Fibroblast of the aortic adventitia (primary cell): Measurements from ENCODE around the gene RBM28. TPM values are rescaled to one million over a fixed set of nuclear protein-coding genes. Genes with fewer than 3 reads are reported as not detected.

ENCODE experiments used
- DNase-seq: peaks from one replicate; pipeline ENCODE4 v3.0.0-alpha.2; 2010; ENCODE audit warnings: low read depth
- H3K4me3 ChIP-seq: 2 replicates; pipeline ENCODE4 v1.5.1; 2011; ENCODE audit warnings: low read depth, mild to moderate bottlenecking, control low read depth, low read length, moderate library complexity
- total RNA-seq: library from RNA; depleted of rRNA; stranded (reverse); fragments of >200 nt; gene quantifications from 2 replicates; pipeline ENCODE4 v1.2.3, GENCODE V29; 2012; ENCODE audit warnings: low replicate concordance
- TF ChIP-seq, protein P1 (sequence below): IDR thresholded peaks from 2 replicates; pipeline ENCODE4 v1.5.1; 2011; ENCODE audit warnings: mild to moderate bottlenecking, low read length, control low read depth, inconsistent platforms; ENCODE audit not compliant: insufficient read depth

The RBM28 gene
- total RNA-seq, 1 donor = 14.7 TPM

DNA sequence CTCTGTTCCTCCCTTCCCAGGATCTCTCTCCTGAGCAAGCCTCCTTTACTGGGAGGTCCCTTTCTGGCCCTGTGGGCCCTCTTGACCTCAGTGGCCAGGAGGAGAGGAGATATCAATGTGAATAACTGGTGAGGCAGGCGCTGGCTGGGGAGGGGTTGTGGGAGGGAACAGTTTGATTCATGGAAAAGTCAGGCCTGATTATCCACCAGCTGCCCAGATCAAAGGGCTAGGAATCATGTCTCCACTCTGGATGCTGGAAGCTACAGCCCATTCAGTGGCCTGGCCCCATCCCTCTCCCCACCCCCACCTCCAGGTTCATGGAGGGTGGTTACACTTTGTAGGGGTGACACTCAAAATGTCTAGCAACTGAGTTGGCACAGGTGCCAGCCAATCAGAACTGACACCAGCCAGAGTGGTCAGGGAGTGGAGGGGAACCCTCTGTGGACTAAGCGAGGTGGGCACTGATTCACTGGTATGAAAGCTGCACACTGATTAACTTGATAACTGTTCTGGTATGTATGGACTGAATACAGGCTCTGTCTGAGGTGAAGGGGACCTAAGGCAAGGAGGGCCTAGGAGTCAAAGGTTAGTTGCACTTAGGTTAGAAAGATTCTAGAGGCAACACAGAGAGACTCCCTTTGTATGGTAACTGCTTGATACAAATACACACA is 13.0 kb upstream of the RBM28 start:
- DNase-seq = no peak
- TF ChIP-seq, protein P1, sequence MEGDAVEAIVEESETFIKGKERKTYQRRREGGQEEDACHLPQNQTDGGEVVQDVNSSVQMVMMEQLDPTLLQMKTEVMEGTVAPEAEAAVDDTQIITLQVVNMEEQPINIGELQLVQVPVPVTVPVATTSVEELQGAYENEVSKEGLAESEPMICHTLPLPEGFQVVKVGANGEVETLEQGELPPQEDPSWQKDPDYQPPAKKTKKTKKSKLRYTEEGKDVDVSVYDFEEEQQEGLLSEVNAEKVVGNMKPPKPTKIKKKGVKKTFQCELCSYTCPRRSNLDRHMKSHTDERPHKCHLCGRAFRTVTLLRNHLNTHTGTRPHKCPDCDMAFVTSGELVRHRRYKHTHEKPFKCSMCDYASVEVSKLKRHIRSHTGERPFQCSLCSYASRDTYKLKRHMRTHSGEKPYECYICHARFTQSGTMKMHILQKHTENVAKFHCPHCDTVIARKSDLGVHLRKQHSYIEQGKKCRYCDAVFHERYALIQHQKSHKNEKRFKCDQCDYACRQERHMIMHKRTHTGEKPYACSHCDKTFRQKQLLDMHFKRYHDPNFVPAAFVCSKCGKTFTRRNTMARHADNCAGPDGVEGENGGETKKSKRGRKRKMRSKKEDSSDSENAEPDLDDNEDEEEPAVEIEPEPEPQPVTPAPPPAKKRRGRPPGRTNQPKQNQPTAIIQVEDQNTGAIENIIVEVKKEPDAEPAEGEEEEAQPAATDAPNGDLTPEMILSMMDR = no peak
- H3K4me3 ChIP-seq = no peak overlapping the region

DNA sequence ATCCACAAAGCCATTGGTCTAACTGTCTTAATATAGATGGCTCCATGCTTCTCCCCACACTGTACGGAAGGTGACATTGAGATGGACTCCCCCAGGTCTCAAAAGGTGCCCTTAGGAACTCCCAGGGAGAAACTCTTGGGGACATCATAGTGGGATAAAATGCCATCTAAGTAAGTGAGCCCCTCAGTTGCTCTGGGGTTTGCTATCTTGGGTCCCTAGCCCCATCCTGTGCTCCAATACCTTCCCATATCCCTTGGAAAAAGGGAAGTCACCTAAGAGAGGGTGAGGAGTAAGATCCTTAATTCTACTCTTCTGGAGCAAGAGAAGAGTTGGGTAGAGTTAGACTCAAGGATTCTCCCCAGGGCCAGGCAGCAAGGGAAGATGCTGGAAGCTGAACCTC is 9.9 kb upstream of the RBM28 start:
- no peak overlapping the region for H3K4me3 ChIP-seq
- TF ChIP-seq, protein P1 = no peak
- no peak for DNase-seq

DNA sequence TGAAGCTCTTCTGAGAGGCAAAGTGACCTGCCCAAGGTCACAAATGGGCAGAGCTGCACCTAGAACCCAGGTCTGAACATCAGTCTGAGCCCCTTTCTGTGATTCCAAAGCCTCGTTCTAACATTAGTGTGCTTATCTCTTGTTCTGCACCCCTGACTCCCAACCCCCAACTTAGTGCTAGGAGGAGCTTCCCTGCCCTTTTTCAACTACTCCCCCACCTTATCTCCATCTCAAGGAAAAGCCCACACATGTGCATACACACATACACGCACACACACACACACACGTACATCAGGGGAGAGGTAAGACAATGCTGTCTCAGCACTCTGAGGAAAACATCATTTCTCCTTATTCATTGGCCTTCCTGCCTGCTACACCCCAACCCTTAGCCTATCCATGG is 9.5 kb upstream of the RBM28 start:
- no peak overlapping the region for H3K4me3 ChIP-seq
- TF ChIP-seq, protein P1 = no peak
- DNase-seq = no peak

DNA sequence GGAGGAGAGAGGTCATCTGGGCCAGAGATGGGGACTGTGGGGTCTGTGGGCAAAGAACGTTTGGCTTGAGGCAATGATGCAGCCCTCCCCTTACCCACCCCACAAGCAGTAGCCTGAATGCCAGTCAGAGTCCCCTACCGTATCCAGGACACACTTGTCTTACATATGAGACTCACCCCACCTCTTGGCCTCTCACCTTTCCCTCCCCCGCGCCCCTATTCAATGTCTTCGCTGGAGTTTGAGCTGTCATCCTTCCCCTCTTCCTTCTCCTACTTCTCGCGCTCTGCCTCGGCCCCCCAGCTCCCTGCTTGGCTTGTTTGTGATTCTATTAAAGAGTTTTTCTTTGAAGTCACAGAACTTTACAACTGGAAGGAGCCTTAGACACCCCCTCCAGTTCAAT is 8.9 kb upstream of the RBM28 start:
- no peak for DNase-seq
- no peak overlapping the region for H3K4me3 ChIP-seq
- TF ChIP-seq, protein P1 = no peak

DNA sequence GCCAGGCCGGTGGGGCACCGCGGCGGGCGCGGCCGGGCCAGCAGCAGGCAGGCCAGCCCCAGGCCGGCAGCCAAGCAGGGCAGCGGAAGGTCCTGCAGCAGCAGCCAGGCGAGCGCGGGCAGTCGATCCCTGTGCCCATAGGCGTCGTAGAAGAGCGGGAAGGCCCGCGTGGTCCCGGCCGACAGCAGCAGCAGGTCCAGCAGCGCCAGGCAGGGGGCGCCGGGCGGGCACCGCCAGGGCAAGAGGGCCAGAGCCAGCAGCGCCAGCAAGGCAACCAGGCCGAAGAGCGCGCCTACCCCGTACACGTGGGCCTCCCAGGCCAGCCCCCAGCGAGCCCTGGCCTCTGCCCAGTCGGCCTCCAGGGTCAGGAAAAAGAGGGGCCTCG is 8.4 kb upstream of the RBM28 start:
- TF ChIP-seq, protein P1 = peak; percentile 32
- no peak overlapping the region for H3K4me3 ChIP-seq
- DNase-seq = no peak

DNA sequence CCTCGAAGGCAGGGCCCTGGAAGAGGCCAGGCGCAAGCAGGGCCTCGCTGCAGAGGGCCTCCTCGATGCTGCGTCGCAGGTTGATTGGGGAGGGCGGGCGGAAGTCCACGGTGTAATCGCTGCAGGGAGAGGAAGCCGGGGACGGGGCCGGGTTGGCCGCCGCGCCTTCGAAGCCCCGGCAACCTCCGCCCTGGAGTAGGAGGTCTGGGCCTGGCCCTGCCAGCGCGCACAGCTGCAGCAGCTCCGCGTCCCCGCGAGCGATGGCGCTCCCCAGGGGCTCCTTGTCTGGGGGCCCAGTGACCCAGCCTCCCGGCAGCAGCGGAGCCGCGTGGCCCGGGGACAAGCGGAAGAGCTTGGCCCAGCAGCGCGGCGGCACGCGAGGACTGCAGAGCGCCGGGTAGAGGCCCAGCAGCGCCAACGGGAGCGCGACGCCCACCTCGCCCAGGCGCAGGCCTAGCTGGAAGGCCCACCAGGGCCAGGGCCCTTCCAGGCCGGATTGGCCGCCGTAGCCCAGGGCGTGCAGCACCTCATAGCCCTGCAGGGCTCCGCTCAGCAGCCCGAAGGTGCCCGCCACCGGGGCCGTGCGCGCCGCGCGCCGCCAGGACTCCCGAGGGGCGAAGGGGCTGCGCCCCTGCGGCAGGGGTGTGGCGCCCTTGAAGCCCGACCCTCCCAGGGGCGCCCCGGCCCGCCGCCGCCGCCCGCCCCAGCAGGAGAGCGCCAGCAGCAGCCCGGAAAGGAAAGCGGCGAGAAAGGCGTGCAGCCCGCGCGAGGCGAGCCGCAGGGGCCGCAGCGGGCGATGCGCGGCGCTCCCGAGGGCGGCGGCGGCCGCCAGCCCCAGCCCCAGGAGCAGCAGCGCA is 7.8 kb upstream of the RBM28 start:
- no peak overlapping the region for H3K4me3 ChIP-seq
- TF ChIP-seq, protein P1 = no peak
- DNase-seq = no peak
